ENCODE data around the gene QSOX2. TPM values are rescaled to one million over a fixed set of nuclear protein-coding genes. Genes with fewer than 3 reads are reported as not detected.

QSOX2 gene
- total and polyA plus RNA-seq, 2 experiments from 2014 or later: 9.2 to 29.2 TPM

DNA sequence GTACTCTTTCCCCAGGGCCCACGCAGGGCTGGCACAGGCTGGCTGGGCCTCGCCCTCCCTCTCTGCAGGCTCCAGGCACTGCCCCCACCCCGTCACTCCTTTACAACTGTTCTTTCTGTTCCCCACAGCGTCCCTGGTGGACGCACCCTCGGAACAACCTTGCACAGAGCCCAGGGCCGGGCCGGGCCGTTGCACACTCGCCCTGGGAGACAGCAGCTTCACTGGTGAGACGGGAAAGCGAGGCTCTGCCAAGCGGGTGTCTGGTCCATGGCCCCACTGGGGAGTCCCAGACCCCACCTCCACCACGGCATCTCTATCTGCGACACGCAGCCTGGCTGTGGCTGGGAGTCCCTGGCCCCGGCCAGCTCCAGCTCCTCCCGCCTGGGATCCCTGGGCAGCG lies 18.4 kb upstream of the QSOX2 start:
- no peak overlapping the region for H3K4me3 Mint-ChIP-seq
- no peak overlapping the region for H3K27ac Mint-ChIP-seq
- Histone ChIP-seq H3K9me2 (ENCODE audit: insufficient read depth) (no peaks in the 10 kb centered on the region), H2AFZ (no peak overlapping the region), H3K79me2 (replicated peaks; ENCODE audit: insufficient read depth) (no peaks in the 10 kb centered on the region), H3K4me3 (no peak overlapping the region), H3K27me3 (ENCODE audit: insufficient read depth) (no peaks in the 10 kb centered on the region), H4K20me1 (replicated peaks; ENCODE audit: insufficient read depth) (no peaks in the 10 kb centered on the region), H3K36me3 (ENCODE audit: insufficient read depth) (no peaks in the 10 kb centered on the region), H3F3A (replicated peaks; ENCODE audit: low read depth) (no peaks in the 10 kb centered on the region; the same call in 1 of the 2 replicates), H3K4me2 (no peak overlapping the region), H3K27ac (ENCODE audit: low read depth) (no peak overlapping the region), H3K4me1 (ENCODE audit: insufficient read depth) (peaks cover 6% of the 10 kb centered on the region; the same call in 1 of the 2 replicates)
- no peaks in the 10 kb centered on the region for H3K9me3 Mint-ChIP-seq
- DNase-seq (ENCODE audit: low spot score) (no peak), ATAC-seq (peak; percentile 15)
- no peaks in the 10 kb centered on the region for H3K36me3 Mint-ChIP-seq (ENCODE audit: low read depth)
- H3K4me1 Mint-ChIP-seq: peaks cover 20% of the 10 kb centered on the region
- H3K27me3 Mint-ChIP-seq (ENCODE audit: insufficient read depth, low read depth, poor library complexity): peaks cover 4% of the 10 kb centered on the region
- no peak for TF ChIP-seq ZNF114 (CRISPR knock-in tag; IDR thresholded peaks at IDR 0.05)
- TF ChIP-seq JUNB (IDR thresholded peaks at IDR 0.05; ENCODE audit: unreplicated experiment): no peak
- TF ChIP-seq EZH2 (IDR thresholded peaks at IDR 0.05; ENCODE audit: low read depth, unreplicated experiment): no peak
- TF ChIP-seq, protein P1, sequence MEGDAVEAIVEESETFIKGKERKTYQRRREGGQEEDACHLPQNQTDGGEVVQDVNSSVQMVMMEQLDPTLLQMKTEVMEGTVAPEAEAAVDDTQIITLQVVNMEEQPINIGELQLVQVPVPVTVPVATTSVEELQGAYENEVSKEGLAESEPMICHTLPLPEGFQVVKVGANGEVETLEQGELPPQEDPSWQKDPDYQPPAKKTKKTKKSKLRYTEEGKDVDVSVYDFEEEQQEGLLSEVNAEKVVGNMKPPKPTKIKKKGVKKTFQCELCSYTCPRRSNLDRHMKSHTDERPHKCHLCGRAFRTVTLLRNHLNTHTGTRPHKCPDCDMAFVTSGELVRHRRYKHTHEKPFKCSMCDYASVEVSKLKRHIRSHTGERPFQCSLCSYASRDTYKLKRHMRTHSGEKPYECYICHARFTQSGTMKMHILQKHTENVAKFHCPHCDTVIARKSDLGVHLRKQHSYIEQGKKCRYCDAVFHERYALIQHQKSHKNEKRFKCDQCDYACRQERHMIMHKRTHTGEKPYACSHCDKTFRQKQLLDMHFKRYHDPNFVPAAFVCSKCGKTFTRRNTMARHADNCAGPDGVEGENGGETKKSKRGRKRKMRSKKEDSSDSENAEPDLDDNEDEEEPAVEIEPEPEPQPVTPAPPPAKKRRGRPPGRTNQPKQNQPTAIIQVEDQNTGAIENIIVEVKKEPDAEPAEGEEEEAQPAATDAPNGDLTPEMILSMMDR (conservative IDR thresholded peaks at IDR 0.05; ENCODE audit: low read depth in 2 of 2): peak in 1 of 2 experiments; percentile 26; a peak in 1 of 4 replicates
- TF ChIP-seq, protein P2, sequence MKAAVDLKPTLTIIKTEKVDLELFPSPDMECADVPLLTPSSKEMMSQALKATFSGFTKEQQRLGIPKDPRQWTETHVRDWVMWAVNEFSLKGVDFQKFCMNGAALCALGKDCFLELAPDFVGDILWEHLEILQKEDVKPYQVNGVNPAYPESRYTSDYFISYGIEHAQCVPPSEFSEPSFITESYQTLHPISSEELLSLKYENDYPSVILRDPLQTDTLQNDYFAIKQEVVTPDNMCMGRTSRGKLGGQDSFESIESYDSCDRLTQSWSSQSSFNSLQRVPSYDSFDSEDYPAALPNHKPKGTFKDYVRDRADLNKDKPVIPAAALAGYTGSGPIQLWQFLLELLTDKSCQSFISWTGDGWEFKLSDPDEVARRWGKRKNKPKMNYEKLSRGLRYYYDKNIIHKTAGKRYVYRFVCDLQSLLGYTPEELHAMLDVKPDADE (IDR thresholded peaks at IDR 0.05): no peak
- TF ChIP-seq ZNF331 (CRISPR knock-in tag; IDR thresholded peaks at IDR 0.05; ENCODE audit: low read depth): no peak

DNA sequence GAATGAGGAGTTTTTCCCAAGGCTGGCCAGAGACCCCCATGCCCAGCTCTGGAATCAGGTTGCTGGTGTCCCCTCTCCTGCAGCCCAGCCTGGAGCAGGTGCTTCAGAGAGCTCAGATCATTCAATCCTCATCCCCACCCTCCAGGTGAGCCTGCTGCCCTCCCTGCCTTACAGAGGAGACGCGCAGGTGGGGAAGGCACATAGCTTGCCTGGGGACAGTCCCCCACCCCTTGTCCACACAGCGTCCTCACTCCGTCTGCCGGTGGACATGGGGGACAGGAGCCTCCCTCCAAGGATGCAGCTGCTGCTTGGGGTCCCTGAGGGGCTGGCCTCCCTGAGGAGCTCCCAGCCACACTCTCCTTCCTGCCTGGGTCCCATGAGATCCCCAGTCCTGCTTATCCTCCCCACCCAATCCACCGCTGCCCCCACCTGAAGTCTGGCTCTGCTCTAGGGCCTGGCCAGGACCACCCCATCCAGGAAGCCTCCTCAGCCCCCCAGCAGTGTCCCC lies 17.1 kb upstream of the QSOX2 start:
- no peak overlapping the region for H3K4me3 ChIP-seq
- H2AFZ ChIP-seq: no peak overlapping the region
- Mint-ChIP-seq H3K9me3 (no peaks in the 10 kb centered on the region), H3K27me3 (ENCODE audit: insufficient read depth, low read depth, poor library complexity) (peaks cover under 1% of the 10 kb centered on the region), H3K36me3 (ENCODE audit: low read depth) (no peaks in the 10 kb centered on the region), H3K4me3 (no peak overlapping the region), H3K27ac (no peak overlapping the region), H3K4me1 (peaks cover 8% of the 10 kb centered on the region; the same call in 1 of the 3 replicates)
- no peak overlapping the region for H3K4me2 ChIP-seq
- no peaks in the 10 kb centered on the region for H3K36me3 ChIP-seq (ENCODE audit: insufficient read depth)
- no peaks in the 10 kb centered on the region for H3F3A ChIP-seq (replicated peaks; ENCODE audit: low read depth)
- ATAC-seq: no peak
- no peak for DNase-seq (ENCODE audit: low spot score)
- no peaks in the 10 kb centered on the region for H3K9me2 ChIP-seq (ENCODE audit: insufficient read depth)
- H3K4me1 ChIP-seq (ENCODE audit: insufficient read depth): peaks cover 2% of the 10 kb centered on the region; the same call in 1 of the 2 replicates
- H3K27ac ChIP-seq (ENCODE audit: low read depth): no peak overlapping the region
- no peaks in the 10 kb centered on the region for H4K20me1 ChIP-seq (replicated peaks; ENCODE audit: insufficient read depth)
- no peaks in the 10 kb centered on the region for H3K79me2 ChIP-seq (replicated peaks; ENCODE audit: insufficient read depth)
- H3K27me3 ChIP-seq (ENCODE audit: insufficient read depth): no peaks in the 10 kb centered on the region
- TF ChIP-seq, protein P3, sequence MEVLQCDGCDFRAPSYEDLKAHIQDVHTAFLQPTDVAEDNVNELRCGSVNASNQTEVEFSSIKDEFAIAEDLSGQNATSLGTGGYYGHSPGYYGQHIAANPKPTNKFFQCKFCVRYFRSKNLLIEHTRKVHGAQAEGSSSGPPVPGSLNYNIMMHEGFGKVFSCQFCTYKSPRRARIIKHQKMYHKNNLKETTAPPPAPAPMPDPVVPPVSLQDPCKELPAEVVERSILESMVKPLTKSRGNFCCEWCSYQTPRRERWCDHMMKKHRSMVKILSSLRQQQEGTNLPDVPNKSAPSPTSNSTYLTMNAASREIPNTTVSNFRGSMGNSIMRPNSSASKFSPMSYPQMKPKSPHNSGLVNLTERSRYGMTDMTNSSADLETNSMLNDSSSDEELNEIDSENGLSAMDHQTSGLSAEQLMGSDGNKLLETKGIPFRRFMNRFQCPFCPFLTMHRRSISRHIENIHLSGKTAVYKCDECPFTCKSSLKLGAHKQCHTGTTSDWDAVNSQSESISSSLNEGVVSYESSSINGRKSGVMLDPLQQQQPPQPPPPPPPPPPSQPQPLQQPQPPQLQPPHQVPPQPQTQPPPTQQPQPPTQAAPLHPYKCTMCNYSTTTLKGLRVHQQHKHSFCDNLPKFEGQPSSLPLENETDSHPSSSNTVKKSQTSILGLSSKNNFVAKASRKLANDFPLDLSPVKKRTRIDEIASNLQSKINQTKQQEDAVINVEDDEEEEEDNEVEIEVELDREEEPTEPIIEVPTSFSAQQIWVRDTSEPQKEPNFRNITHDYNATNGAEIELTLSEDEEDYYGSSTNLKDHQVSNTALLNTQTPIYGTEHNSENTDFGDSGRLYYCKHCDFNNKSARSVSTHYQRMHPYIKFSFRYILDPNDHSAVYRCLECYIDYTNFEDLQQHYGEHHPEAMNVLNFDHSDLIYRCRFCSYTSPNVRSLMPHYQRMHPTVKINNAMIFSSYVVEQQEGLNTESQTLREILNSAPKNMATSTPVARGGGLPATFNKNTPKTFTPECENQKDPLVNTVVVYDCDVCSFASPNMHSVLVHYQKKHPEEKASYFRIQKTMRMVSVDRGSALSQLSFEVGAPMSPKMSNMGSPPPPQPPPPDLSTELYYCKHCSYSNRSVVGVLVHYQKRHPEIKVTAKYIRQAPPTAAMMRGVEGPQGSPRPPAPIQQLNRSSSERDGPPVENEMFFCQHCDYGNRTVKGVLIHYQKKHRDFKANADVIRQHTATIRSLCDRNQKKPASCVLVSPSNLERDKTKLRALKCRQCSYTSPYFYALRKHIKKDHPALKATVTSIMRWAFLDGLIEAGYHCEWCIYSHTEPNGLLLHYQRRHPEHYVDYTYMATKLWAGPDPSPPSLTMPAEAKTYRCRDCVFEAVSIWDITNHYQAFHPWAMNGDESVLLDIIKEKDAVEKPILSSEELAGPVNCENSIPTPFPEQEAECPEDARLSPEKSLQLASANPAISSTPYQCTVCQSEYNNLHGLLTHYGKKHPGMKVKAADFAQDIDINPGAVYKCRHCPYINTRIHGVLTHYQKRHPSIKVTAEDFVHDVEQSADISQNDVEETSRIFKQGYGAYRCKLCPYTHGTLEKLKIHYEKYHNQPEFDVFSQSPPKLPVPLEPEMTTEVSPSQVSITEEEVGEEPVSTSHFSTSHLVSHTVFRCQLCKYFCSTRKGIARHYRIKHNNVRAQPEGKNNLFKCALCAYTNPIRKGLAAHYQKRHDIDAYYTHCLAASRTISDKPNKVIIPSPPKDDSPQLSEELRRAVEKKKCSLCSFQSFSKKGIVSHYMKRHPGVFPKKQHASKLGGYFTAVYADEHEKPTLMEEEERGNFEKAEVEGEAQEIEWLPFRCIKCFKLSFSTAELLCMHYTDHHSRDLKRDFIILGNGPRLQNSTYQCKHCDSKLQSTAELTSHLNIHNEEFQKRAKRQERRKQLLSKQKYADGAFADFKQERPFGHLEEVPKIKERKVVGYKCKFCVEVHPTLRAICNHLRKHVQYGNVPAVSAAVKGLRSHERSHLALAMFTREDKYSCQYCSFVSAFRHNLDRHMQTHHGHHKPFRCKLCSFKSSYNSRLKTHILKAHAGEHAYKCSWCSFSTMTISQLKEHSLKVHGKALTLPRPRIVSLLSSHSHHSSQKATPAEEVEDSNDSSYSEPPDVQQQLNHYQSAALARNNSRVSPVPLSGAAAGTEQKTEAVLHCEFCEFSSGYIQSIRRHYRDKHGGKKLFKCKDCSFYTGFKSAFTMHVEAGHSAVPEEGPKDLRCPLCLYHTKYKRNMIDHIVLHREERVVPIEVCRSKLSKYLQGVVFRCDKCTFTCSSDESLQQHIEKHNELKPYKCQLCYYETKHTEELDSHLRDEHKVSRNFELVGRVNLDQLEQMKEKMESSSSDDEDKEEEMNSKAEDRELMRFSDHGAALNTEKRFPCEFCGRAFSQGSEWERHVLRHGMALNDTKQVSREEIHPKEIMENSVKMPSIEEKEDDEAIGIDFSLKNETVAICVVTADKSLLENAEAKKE (CRISPR knock-in tag; IDR thresholded peaks at IDR 0.05): no peak
- TF ChIP-seq, protein P1 (conservative IDR thresholded peaks at IDR 0.05; ENCODE audit: low read depth in 2 of 2): no peak
- TF ChIP-seq EZH2phosphoT487 (IDR thresholded peaks at IDR 0.05; ENCODE audit: unreplicated experiment): no peak
- TF ChIP-seq POLR2AphosphoS5 (IDR thresholded peaks at IDR 0.05; ENCODE audit: low read depth): no peak
- no peak for TF ChIP-seq JUNB (IDR thresholded peaks at IDR 0.05; ENCODE audit: unreplicated experiment)
- TF ChIP-seq EZH2 (IDR thresholded peaks at IDR 0.05; ENCODE audit: low read depth, unreplicated experiment): no peak
- no peak for TF ChIP-seq ZNF114 (CRISPR knock-in tag; IDR thresholded peaks at IDR 0.05)
